Left hindlimb (tissue), 1 donor: ENCODE measurements around the gene POLRMT.
A peak's percentile ranks its signal among the peaks of the same experiment; 100 is the strongest.
"Not testable (repeated sequence)": the region's sequence is repeated elsewhere in the genome, so short reads cannot be mapped to it uniquely, and the experiment has no call there.

Experiments used
- DNase-seq: peaks from one replicate; pipeline ENCODE4 v3.0.0-alpha.2; 2018

POLRMT gene

GRCh38 chr19:590396-590745, 43.0 kb downstream of the POLRMT start:
- no peak for DNase-seq

GRCh38 chr19:589693-590395, 43.5 kb downstream of the POLRMT start, which contains the start of gene HCN2:
TSS of gene HCN2 (plus strand) at chr19:589881. CDS start at chr19:589946, 65 bp downstream.
- DNase-seq = no peak

GRCh38 chr19:588741-589692, 44.3 kb downstream of the POLRMT start:
- no peak for DNase-seq

GRCh38 chr19:588093-588740, 45.1 kb downstream of the POLRMT start:
- DNase-seq = peak; percentile 80

GRCh38 chr19:585551-586110, 47.7 kb downstream of the POLRMT start:
- no peak for DNase-seq

GRCh38 chr19:585146-585545, 48.2 kb downstream of the POLRMT start:
- not testable (repeated sequence) for DNase-seq

- no peak for DNase-seq
These were observed 48.9 kb downstream of the POLRMT start for GRCh38 chr19:584240-585001.

- no peak for DNase-seq
These were observed 49.4 kb downstream of the POLRMT start for GRCh38 chr19:583968-584239.

- no peak for DNase-seq
These were observed 50.0 kb downstream of the POLRMT start for GRCh38 chr19:583198-583967.

GRCh38 chr19:582497-583197, 50.7 kb downstream of the POLRMT start:
- DNase-seq = no peak

- no peak for DNase-seq
These were observed 51.8 kb downstream of the POLRMT start for GRCh38 chr19:581399-582111.

- no peak for DNase-seq
These were observed 53.0 kb downstream of the POLRMT start for GRCh38 chr19:580274-580835.

- DNase-seq = no peak
These were observed 53.5 kb downstream of the POLRMT start for GRCh38 chr19:579842-580155.

- no peak for DNase-seq
These were observed 54.1 kb downstream of the POLRMT start for GRCh38 chr19:579111-579841.

GRCh38 chr19:577439-578392, 55.6 kb downstream of the POLRMT start:
- DNase-seq = no peak

- no peak for DNase-seq
These were observed 56.4 kb downstream of the POLRMT start for GRCh38 chr19:576768-577438.
